NCI-H2107 treated with DMSO at 0.1 percent for 48 hours (cell line): ENCODE results near the gene GNG7.
"Not testable (repeated sequence)": the region's sequence is repeated elsewhere in the genome, so short reads cannot be mapped to it uniquely, and the experiment has no call there.

Source experiments
- DNase-seq: peaks from one replicate; lab custom pipeline; 2025; ENCODE audit not compliant: unreplicated experiment; lab: John Stamatoyannopoulos, UW

Gene GNG7

DNA sequence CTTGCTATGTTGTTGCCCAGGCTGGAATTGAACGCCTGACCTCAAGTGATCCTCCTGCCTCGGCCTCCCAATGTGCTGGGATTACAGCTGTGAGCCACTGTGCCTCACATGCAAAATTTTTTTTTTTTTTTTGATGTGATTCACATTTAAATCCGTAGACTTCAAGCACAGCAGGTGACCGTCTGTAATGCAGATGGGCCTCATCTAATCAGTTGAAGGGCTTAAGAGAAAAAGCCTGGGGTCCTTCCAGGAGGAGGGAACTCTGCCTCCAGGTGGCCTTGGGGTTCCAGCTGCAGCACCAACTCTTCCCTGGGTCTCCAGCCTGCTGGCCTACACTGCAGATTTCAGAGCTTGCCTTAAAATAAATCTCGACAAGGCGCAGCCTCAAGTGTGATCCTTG is 183.0 kb downstream of the GNG7 start:
- DNase-seq: no peak

DNA sequence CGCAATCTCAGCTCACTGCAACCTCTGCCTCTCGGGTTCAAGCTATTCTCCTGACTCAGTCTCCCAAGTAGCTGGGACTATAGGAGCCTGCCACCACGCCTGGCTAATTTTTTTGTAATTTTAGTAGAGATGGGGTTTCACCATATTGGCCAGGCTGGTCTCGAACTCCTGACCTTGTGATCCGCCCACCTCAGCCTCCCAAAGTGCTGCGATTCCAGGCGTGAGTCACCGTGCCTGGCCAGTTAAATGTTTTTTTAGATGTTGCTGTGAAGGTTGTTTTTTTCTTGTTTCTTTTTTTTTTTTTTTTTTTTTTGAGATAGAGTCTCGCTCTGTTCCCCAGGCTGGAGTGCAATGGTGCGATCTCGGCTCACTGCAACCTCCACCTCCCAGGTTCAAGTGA is 183.6 kb downstream of the GNG7 start:
- not testable (repeated sequence) for DNase-seq

DNA sequence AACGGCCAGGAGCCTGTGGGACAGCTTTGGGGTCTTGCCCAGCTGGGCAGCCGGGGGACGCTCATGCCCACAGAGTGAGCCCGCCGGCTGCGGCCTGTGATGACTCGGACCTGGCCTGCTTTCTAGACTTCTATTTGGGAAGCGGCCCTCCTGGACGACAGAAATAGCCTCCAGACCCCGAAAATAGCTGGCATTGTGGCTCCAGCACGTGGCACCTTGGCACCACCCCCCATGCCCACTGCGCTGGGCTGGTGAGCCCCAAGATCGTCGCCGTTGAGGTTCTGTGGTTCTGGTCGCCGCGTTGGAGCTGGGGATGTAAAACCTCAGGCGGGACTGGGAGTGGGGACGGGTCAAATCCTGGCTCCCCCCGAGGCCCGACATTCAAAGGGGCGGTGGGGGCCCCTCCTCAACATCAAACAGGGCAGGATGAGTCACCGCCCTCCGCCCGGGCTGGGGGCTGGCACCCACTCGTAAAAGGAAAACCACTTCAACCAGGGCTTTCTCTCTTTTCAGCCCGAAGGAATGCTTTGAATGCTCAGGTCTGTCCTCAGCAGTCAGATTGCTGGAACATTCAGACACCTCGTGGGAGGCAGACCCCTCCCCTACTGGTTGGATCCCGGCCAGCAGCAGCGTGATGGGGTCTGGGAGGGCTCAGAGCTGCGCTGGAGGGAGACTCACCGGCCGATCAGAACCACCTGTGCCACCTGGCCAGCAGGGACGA is 184.5 kb downstream of the GNG7 start:
- no peak for DNase-seq

DNA sequence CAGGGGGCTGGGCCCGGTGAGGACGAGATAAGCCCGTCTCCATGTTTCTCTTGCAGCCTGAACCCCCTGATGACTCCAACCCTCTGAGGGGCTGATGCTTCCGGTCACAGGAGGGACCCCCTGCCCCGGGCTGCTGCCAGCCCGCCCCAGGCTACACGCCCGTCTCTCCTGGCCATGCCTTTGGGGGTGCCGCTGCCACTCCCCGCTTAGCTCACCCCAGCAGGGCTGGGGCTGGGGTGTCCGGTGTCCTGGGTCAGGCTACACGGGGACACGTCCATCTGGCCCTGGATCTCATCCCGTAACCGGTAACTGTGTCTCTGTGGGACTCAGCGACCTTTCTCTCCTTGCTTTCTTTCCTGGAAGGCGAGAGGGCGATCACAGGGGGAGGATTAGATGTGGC is 185.8 kb downstream of the GNG7 start:
- no peak for DNase-seq

DNA sequence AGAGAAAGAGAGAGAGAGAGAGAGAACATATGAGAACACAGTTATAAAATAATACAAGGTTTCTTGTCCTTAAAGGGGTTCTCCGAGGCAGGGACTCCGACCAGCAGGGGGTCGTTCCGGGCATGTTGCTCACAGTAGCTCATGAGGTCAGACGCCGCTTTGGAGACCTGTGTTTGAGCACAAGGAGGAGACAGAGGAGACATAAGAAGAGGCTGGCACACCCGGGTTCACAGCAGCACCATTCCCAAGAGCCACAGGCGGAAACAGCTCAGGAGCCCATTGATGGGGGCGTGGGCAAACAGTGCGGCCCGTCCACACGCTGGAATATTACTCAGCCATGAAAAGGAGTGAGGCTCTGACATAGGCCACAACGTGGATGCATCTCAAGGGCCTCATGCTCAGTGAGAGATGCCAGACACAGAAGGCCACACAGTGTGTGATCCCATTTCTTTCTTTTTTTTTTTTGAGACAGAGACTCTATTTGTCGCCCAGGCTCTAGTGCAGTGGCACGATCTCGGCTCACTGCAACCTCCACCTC is 187.4 kb downstream of the GNG7 start:
- DNase-seq: no peak

DNA sequence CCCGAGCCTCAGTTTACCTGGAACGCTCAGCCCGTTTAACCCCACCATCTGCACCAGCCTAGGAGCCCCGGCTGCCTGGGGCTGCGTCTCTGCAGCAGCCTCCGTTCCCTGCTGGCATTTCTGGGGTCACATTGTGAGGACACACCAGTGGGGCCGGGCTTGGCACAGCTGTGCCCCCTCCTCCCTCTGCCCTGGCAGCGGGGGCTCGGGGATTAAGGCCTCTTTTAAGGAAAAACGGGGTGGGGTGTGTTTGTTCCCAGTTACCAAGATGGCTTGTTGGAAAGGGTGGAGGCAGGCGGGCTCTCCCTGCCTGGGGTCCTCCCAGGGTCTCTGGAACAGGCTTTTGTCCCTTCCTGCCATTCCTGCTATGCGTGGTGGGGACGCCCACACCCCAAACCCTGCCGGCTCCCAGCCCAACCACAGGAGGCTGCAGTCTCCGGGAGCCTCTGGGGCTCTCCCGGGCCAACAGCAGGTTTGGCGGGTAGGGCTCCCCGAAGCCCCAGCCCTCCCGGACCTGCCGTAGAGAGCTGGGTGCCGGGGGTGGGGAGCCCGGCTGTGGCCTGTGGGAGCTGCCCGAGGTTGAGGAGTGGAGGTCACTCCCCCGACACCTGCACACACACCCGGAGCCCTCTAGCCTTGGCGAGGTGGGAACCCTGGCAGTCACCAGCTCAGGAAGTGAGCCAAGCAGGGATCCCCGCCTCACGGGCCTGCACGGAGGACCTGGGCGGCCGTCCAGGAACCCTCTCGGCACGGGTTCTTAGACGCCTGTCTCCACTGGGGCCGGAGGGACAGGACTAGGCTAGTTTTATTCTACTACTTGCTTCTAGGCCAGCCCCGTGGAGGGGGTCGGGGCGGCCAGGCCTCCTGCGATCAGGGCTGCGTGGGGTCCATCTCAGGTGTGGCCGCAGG is 189.7 kb downstream of the GNG7 start:
- no peak for DNase-seq

DNA sequence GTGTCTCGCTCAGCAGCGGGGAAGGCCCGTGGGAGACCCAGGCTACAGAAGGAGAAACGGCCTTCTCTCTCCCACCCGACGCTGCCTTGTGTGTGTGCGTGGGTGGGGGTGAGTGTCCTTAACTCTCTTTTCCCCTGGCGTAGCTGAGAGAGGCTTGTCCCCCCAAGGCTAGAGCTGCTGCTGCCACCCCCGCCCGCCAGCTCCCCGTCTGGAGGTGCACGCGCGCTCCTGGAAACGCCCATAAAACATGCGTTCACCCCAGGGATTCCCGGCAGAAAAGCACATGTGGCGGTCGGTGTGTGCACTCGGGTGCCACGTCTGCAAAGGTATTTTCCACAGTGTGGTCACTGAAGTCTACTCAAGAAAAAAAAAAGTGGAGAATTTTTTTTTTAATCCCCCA is 190.5 kb downstream of the GNG7 start:
- no peak for DNase-seq

DNA sequence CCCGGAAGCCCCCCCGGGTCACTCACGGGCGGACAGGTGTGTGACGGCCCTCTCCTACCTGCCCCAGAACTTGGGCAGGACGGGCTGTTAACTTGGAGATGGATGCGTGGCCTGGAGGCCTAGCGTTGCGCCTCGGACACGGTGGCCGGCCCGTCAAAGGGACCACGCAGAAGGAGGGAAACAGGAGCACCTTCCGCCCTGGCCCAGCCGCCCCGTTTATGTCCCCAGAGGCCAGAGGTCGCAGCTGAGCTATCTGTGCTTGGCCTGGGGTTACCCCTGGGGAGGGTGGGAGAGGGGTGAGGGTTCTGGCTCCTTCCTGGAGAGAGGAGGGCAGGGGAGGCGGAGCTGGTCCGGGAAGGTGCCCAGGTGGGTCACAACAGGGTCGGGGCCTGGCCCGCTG is 190.9 kb downstream of the GNG7 start:
- no peak for DNase-seq

DNA sequence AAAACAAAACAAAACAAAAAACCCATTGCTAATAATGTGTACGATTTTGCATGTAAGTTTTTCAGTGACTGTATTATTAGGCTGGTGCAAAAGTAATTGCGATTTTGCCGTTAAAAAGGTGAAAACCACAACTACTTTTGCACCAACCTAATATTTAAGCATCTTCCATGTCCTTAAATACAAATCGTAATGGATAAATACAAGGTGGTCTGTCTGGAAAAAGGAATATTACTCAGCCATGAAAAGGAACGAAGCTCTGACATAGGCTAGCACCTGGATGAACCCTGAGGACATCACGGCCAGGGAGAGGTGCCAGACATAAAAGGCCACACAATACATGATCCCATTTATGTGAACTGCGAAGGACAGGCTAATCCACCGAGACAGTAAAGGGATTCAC is 193.4 kb downstream of the GNG7 start:
- no peak for DNase-seq

DNA sequence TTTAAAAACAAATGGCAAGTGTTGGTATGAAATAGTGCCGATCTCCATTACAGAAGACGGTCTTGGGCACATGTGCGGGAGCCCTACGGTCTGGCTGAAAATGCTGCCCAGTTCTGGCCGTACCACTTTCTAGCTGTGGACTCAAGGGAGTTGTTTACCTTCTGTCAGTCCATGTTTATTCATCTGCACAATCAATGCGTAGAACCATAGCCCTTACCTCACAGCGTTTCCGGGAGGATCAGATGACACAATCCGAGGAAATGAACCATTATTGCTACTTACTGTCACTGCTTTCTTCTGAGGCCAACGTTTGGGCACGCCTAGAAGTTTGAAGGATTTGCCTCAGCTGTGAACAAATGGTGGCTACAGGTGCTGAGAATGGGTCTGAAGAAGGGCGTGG is 195.4 kb downstream of the GNG7 start:
- DNase-seq: peak; percentile 78

DNA sequence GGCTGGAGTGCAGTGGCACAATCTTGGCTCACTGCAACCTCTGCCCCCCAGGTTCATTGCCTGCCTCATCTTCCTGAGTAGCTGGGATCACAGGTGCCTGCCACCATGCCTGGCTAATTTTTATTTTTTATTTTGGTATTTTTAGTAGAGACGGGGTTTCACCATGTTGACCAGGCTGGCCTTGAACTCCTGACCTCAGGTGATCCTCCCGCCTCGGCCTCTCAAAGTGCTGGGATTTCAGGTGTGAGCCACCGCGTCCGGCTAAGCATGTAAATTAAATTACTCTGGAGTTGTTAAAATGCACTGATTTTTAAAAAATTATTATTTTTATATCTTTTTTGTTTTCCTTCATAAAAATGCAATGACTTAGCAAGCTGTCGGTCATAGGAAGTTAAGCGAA is 195.8 kb downstream of the GNG7 start:
- DNase-seq: not testable (repeated sequence)

DNA sequence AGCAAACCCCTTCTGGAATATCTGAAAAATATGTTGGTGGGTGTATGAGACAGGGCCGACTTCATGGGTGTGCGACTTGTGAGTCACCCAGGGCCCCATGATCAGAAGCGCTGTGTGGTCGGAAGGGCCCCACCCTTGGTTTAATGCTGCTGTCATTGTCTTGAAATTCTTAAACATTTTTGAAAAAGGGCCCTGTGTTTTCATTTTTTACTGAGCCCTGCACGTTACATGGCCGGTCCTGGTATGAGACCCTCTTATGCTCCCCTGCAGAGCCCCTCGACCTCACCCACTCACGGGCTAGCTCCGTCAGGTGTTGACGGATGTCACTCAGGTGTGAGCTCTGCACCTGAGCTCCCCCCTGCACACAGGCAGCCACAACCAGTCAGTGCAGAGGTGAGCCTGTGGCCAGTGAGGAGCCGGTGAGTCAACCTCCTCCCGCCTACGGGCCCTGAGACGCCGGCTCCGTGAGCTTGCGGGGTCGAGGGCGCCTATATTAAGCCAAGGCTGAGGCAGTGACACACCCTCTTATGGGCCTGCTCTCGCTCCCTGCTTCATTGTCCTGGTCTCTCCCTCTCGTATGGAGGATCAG is 198.9 kb downstream of the GNG7 start:
- DNase-seq: no peak

DNA sequence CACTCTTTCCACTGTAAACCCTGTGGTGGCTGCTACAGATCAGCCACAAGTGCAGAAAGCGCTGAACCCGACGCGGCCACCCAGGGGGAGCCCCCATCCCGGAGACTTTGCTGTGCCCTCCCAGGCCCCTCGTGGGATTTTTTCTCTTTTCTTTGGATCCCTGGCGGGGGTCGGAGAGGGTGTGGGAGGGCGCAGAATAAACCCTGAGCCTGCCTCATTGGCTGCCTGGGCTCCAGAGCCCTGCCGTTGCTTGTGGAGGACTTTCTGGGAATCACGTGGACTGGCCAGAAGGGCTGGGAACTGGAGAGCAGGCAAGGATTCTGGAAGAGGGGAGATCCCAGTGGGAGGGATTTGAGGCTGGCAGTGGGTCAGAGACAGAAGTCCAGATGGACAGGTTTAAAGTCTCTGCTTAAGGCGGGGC is 201.6 kb downstream of the GNG7 start:
- no peak for DNase-seq

DNA sequence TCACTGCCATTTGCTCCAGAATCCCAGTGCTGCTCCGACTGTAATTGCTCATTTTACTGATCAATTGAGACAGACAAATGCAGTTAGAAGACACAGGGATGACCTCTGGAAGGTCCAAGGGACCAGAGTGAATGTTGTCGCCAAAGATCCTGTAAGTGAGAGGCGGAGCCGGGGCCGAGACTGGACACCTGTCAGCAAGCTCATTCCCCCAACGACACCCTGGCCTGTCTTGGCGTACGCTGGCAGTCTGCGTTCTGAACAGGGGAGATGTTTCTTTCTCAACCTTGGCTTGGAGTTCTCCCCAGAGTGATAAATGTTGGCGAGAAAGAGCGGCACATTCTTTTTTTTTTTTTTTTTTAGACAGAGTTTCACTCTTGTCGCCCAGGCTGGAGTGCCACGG is 202.3 kb downstream of the GNG7 start:
- DNase-seq: no peak

DNA sequence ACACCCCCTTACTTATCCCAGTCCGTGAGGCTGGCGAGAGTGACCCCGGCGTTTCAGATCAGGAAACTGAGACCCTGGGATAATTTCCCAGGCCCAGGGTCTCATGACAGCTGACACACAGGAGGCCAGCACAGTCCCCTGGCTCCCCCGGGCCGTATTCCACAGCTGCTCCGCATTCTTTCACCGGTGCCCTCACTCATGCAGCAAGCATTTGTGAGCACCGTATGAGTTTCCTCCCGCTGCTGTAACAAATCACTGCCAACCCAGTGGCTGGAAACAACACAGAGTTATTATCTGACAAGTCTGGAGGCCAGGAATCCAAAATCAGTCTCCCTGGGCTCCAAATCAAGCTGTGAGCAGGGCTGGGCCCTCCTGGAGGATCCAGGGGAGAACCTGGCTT is 205.3 kb downstream of the GNG7 start:
- DNase-seq: no peak

DNA sequence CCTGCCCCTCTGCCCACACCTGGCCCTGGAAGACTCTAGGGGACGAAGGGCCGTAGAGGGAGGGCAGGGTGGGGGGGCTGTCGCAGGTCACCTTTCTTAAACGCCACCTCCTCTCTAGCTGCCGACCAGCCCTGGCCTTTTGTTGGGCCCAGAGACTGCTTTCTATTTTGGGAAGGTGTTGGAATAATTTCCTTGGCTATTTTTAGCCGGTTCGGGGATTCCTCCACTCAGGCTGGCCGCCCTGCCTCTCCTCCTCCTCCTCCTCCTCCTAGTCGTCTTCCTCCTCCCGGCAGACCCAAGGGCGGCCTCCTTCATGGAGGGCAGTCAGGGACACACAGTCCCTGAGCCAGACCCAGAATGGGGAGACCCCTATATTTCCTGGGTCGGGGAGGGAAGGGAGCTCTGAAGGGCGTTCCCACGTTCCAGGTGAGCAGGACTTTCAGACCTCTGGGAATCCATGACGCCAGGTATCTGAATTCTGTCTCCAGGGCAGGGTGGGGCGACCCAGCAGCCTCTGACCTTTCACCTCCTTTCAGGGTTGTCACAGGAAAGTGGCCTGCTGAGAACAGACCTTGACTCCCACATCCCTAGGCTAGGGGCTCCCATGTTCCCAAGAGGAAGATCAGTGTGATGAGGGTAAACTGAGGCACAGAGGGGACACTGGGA is 206.7 kb downstream of the GNG7 start:
- no peak for DNase-seq

DNA sequence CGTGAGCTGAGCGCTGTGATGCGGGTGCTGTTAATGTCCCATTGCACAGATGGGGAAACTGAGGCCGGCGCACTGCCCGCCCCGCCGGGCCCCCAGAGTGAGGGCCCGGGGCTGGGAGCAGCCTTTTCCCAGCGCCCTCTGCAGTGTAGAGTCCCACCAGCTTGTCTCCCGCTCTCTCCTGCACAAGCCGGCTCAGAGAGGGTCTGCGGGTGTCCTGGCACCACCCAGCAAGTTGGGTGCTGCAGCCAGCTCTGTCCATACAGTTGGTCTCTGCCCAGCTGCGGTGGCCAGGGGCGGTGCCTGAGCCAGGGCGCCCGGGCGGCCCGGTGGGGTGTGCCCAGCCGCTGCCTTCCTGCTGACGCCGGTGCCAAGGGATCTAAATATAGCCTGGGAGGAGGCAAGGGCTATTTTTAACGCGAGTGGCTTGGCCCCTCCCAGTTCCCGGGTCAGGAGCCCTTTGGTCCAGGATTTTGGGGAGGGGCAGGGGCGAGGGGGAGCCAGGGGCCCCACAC is 207.3 kb downstream of the GNG7 start:
- DNase-seq: no peak

DNA sequence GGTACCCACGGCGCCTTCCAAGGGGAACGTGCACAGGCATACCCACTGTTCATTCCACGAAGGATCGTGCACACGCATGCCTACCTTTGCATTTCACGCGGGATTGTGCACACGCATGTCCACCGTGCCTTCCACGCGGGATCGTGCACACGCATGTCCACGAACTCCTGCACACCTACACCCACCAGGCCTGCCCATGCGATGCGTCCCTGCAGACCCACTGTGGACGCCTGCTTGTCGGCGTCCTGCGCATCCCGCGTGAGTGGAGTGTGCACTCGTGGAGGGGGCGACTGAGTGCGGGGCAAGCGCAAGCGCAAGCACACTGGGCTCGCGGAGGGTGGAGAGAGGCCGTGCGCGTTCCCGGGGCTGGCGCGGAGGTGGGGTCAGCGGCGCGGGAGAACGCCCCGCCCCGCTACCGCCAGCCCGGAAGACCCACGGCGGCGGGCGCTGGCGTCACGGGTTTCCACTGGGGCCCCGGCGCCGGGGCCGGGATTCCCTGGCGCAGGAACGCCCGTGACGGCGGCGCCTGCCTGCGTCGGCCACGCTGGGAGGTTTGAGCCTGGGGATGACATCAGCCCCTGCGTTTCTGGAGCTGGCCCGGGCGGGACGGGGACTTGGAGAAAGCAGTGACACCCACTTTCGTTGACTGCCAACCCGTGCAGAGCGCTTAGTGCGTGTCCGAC is 207.9 kb downstream of the GNG7 start:
- no peak for DNase-seq

DNA sequence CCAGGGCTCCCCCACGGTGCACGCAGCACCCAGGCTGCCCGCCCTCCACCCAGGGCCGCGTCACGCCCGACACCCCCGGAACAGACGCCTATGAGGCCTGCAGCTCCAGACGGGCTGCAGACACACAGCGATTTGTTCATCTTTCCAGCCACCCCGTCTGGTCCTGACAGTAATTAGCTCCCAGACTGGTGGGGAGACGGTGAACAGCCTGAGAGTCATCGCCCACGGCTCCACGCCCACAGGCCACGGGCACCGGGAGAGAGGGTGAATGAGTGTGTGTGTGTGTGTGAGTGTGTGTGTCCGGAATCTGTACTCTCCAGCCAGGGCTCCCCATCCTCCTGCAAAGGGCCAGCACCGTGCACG is 208.4 kb downstream of the GNG7 start:
- no peak for DNase-seq

DNA sequence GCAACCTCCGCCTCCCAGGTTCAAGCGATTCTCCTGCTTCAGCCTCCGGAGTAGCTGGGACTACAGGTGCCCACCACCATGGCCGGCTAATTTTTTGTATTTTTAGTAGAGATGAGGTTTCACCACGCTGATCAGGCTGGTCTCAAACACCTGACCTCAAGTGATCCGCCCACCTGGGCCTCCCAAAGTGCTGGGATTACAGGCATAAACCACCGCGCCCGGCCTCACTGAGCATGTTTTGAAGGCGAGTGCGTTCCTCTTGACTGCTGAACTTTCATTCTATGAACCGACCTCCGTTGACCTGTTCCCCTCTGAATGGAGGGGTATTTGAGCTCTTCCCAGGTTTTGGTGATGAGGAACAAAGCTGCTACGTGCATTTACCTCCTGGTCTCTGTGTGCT is 209.0 kb downstream of the GNG7 start:
- DNase-seq: not testable (repeated sequence)

DNA sequence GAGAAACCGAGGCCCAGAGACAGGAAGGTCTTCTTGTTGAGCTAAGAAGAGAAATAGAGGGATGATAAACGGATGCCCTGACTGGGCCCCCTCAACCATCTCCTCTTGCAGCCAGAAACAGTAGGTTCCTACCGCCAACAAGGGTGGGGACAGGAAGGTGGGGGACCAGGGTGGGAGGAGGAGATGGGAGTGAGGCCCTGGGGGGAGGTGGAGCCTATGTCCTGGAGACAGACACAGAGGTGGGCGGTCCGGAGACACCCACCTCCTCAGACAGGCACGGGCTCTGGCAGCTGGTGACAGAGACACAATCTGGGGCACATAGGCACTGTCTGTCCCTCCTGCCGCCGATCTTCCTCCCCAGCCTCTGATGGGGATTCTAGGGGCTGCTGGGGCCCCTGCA is 209.6 kb downstream of the GNG7 start:
- no peak for DNase-seq
